ENCODE measurements around the gene CBFB. TPM values are rescaled to one million over a fixed set of nuclear protein-coding genes. Genes with fewer than 3 reads are reported as not detected.

Gene CBFB
- total RNA-seq, 2 donors from 2014 or later, result 41.5 TPM

GRCh38 chr16:67063008-67063407, 34.1 kb downstream of the CBFB start:
- Histone ChIP-seq H3K4me3 (no peak overlapping the region), H3K27ac (no peak overlapping the region), H3K4me1 (no peaks in the 10 kb centered on the region), H3K36me3 (no peaks in the 10 kb centered on the region), H3K9me3 (no peaks in the 10 kb centered on the region), H3K9ac (ENCODE audit: low read depth in 2 of 2, low read length in 2 of 2) (no peak overlapping the region), H3K27me3 (no peaks in the 10 kb centered on the region)
- TF ChIP-seq CTCF (IDR thresholded peaks at IDR 0.05), result no peak
- intact Hi-C loops (cut with DNase I), result no loop called here
- DNase-seq, result no peak

- no peaks in the 10 kb centered on the region for H3K36me3 ChIP-seq
- intact Hi-C loops (cut with DNase I), result no loop called here
- H3K9ac ChIP-seq (ENCODE audit: low read depth in 2 of 2, low read length in 2 of 2), result no peak overlapping the region
- no peaks in the 10 kb centered on the region for H3K27me3 ChIP-seq
- H3K27ac ChIP-seq, result no peak overlapping the region
- no peak for TF ChIP-seq CTCF (IDR thresholded peaks at IDR 0.05)
- no peaks in the 10 kb centered on the region for H3K9me3 ChIP-seq
- H3K4me3 ChIP-seq, result no peak overlapping the region
- no peaks in the 10 kb centered on the region for H3K4me1 ChIP-seq
- no peak for DNase-seq
These were observed 39.3 kb downstream of the CBFB start for GRCh38 chr16:67068212-67068753.

GRCh38 chr16:67071476-67072048, 42.6 kb downstream of the CBFB start:
- intact Hi-C loops (cut with DNase I), result no loop called here
- Histone ChIP-seq H3K27ac (no peak overlapping the region), H3K4me3 (no peak overlapping the region), H3K36me3 (no peaks in the 10 kb centered on the region), H3K27me3 (no peaks in the 10 kb centered on the region), H3K9ac (ENCODE audit: low read depth in 2 of 2, low read length in 2 of 2) (no peak overlapping the region), H3K4me1 (no peaks in the 10 kb centered on the region), H3K9me3 (no peaks in the 10 kb centered on the region)
- no peak for DNase-seq
- TF ChIP-seq CTCF (IDR thresholded peaks at IDR 0.05), result no peak

- DNase-seq, result no peak
- no peaks in the 10 kb centered on the region for H3K36me3 ChIP-seq
- no peak overlapping the region for H3K27ac ChIP-seq
- no peak for TF ChIP-seq CTCF (IDR thresholded peaks at IDR 0.05)
- H3K9ac ChIP-seq (ENCODE audit: low read depth in 2 of 2, low read length in 2 of 2), result no peak overlapping the region
- intact Hi-C loops (cut with DNase I), result no loop called here
- H3K9me3 ChIP-seq, result no peaks in the 10 kb centered on the region
- no peak overlapping the region for H3K4me3 ChIP-seq
- no peaks in the 10 kb centered on the region for H3K4me1 ChIP-seq
- H3K27me3 ChIP-seq, result no peaks in the 10 kb centered on the region
These were observed 46.4 kb downstream of the CBFB start for GRCh38 chr16:67075331-67075730.

- Histone ChIP-seq H3K36me3 (no peaks in the 10 kb centered on the region), H3K9me3 (no peaks in the 10 kb centered on the region), H3K27ac (no peak overlapping the region), H3K4me1 (no peaks in the 10 kb centered on the region), H3K9ac (ENCODE audit: low read depth in 2 of 2, low read length in 2 of 2) (no peak overlapping the region), H3K4me3 (no peak overlapping the region), H3K27me3 (no peaks in the 10 kb centered on the region)
- DNase-seq, result no peak
- intact Hi-C loops (cut with DNase I), result no loop called here
- no peak for TF ChIP-seq CTCF (IDR thresholded peaks at IDR 0.05)
These were observed 48.9 kb downstream of the CBFB start for GRCh38 chr16:67077871-67078270.

Data from colonic mucosa (tissue), 4 donors.